HG02798 (cell line): ENCODE data around the gene UCK1.
"Not testable (repeated sequence)": the region's sequence is repeated elsewhere in the genome, so short reads cannot be mapped to it uniquely, and the experiment has no call there.

ENCODE experiments used
- ATAC-seq: cut with Tn5 transposase; IDR thresholded peaks from one replicate; pipeline ENCODE4 v1.9.1; 2021; ENCODE audit warnings: mild to moderate bottlenecking; ENCODE audit not compliant: unreplicated experiment, poor library complexity

The UCK1 gene

GRCh38 chr9:131554843-131555351 is 23.8 kb upstream of the UCK1 start:
- no peak for ATAC-seq

- no peak for ATAC-seq
Measured at GRCh38 chr9:131554087-131554842, 23.2 kb upstream of the UCK1 start.

- no peak for ATAC-seq
Measured at GRCh38 chr9:131552030-131552429, 21.0 kb upstream of the UCK1 start.

- not testable (repeated sequence) for ATAC-seq
Measured at GRCh38 chr9:131550465-131550864, 19.4 kb upstream of the UCK1 start.

GRCh38 chr9:131549186-131549585 is 18.1 kb upstream of the UCK1 start:
- not testable (repeated sequence) for ATAC-seq

GRCh38 chr9:131546336-131547084 is 15.4 kb upstream of the UCK1 start:
- ATAC-seq, result no peak

DNA sequence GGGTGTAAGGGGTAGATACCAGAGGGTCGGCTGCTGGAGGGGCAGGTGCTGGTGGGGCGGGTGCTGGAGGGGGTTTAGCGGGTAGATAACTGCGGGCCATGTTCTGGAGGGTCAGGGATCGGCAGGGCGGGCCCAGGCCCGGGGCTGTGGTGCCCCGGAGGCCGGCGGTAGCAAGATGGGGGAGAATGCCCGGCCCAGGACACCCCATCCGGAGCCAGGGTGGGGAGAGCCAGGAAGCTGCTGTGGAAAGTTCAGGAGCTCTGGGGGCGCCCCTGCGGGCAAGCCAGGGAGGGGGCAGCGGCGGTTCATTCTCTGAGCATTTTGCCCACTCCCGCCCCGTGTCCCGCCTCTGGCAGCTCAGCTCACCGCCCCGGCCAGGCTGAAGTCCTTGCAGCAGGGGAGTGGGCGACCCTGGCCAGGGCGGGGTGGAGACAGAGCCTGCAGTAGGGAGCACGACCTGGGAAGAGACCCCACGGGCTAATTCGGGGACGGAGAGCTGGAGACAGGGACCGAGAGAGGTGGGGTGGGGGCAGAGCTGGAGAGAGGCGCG is 14.8 kb upstream of the UCK1 start:
- ATAC-seq, result no peak

DNA sequence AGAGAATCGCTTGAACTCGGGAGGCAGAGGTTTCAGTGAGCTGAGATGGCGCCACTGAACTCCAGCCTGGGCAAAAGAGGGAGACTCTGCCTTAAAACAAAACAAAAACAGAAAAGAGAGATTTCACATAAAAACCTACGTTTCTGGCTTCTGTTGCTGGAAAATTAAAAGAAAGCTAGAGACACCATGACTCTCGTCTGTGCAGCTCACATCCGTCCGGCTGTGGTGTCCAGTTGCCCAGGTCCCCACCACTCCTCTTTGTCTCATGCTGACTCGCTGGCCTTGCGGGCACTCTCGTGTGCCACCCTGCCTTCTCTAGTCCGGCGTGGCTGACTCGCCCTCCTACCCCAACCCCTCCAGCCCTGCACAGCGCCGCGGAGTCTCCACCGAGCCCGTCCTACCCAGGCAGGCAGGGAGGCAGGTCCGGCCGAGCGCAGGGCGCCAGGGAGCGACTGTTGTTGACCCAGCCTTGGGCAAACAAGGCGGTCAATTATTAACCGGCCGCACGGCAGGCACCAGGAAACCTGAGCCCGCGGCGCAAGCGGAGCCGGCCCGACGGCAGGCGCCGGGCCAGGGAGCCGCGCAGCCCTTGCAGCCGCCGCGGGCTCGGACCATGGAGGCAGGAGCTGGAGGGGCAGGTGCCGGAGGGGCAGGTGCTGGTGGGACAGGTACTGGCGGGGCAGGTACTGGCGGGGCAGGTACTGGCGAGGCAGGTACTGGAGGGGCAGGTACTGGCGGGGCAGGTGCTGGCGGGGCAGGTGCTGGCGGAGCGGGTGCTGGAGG is 14.1 kb upstream of the UCK1 start, which contains the start of gene PRRT1B:
Gene PRRT1B (plus strand): TSS at position 521 of the 783 bp plus-strand sequence. CDS start 93 bp downstream, at position 614.
- ATAC-seq, result no peak

GRCh38 chr9:131543141-131543540 is 12.1 kb upstream of the UCK1 start:
- ATAC-seq, result no peak

DNA sequence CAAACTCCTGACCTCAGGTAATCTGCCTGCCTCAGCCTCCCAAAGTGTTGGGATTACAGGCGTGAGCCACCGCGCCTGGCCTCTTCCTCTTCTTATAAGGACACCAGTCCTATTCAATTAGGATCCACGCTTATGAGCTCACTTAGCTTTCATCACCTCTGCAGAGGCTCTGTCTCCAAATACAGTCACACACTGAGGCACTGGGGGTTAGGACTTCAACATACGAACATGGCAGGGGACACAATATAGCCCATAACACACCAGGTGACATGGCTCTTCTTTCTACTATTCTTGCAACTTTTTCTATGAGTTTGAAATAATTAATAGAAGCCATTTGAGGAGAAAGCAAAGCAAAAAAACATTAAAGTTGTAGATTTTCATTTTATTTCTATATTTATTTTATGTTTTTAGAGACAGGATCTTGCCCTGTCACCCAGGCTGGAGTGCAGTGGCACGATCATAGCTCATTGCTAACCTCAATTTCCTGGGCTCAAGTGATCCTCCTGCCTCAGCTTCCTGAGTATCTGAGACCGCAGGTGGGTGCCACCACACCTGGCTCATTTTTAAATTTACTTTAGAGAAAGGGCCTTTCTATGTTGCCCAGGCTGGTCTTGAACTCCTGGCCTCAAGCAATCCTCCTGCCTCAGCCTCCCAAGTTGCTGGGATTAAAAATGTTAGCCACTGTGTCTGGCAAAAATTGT is 8.3 kb upstream of the UCK1 start:
- no peak for ATAC-seq

- no peak for ATAC-seq
Measured at GRCh38 chr9:131537946-131538345, 6.9 kb upstream of the UCK1 start.

GRCh38 chr9:131534721-131535237 is 3.7 kb upstream of the UCK1 start:
- no peak for ATAC-seq

DNA sequence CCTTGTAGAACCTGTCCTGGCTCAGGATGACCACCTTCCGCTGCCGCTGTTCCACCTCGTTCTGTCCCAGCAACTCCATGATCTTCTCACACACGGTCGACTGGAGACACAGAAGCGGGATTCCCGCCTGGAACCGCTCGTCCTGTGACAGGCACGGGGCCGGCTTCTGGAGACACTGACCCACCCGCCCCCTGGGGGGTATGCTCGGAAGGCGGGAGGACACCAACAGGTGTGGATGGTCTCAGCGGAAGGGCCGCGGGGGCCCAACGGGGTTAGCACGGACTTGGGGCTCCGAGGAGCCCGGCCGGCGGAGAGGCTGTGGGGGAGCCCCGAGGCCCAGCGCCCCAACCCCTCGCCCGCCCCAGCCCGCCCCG is 530 bp downstream of the UCK1 start:
- no peak for ATAC-seq

DNA sequence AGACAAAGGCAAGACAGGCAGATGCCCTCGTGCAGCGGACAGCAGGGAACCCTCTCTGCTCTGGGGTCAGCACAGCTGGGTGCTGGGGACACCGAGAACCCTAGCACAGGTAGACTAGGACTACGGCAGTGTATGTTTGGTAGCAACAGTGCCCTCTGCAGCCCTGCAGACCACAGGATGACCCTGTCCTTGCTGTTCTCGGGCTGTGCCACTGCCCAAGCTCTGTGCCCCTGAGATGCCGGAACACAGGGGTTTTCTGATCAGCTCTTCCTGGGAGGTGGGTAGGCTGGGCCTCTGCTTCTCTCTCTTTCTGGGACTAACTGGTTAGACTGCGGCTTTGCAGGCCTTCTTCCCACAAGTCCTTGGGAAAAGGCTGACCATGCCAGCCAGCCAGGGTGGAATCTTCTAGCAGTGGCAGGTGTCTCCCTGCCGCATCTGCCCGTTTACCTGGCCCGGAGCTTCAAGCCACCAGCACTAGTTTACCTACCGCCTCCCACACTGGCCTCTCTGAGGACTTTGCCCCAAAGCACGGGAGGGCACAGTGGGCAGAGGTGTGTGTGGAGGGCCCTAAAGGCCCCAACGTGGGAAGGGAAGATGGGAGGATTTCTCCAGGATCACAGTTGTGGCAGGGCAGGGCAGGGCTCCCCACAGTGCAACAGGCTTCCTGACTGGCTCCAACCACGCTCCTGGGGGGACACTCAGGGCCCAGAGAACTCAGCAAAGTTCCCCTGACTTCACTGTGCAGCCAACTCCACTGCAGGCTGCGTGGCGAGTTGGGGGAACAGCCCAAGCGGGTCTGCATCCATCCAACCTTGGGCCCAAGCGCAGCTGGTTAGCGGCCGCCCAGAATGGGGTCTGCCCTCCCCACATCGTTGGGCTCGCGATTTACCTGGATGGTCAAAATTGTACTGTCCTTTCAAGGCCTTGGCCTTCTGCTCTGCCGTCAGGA is 1.2 kb downstream of the UCK1 start:
- ATAC-seq, result no peak

DNA sequence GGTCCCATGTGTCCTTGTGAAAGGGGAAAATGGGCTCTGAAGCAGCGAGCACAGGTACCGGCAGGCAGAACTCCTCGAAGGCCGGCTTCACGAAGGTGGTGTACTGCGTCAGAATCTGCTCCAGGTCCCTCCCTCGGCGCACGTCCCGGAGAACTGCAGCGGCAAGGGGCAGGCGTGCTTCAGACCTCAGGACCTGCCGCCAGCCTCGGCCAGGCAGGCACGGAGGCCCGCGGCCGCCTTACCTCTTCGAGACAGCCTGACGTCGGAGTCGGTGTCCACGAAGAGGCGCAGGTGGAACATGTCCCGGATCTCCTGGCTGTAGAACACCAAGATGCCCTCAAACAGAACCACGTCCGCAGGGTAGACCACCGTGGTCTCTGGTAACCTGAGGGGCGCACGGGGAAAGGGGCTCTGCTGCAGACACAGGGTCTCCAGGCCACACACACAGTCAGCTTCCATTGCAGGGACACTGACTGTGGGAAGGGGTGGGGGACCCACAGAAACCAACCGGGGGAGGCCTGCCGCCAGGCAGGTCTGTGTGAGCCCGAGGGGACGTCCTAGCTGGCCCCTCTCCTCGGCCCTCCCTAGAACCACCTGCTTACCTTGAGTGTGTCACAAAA is 2.1 kb downstream of the UCK1 start:
- ATAC-seq, result no peak

DNA sequence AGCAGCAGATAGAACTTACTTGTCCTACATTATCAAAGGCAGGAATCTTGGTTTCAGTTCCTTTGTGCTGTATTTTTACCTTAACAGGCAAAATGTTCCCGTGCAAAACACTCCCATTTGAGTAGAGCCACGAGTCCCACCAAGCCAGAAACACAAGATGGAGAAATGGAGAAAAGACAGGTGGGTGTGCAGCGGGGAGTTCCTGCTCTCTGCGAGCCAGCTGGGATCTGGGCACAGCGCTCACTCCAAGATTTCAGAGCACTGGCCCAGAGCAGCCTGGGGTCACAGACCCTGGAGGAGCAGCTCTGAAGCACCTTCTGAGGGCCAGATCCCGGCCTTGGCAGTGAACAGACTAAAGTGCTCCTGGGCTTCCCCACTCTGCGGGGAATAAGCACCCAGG is 2.9 kb downstream of the UCK1 start:
- ATAC-seq, result no peak

GRCh38 chr9:131525643-131526565 is 5.2 kb downstream of the UCK1 start:
- ATAC-seq, result no peak
